Stomach (tissue), 9 donors: ENCODE measurements around the gene KYNU. TPM values are rescaled to one million over a fixed set of nuclear protein-coding genes. Genes with fewer than 3 reads are reported as not detected.
A peak's percentile ranks its signal among the peaks of the same experiment; 100 is the strongest.
"Not testable (repeated sequence)": the region's sequence is repeated elsewhere in the genome, so short reads cannot be mapped to it uniquely, and the experiment has no call there.

Source experiments
- DNase-seq, 2 donors: peaks; one replicate each; pipeline versions ENCODE4 v3.0.0 to v3.0.0-alpha.2; 2013 to 2019
- H3K27ac ChIP-seq, 5 donors: fragments of 200-600 bp in 4 of 5; sonication (generic) in 4 of 5; one replicate each; pipeline ENCODE4 v1.5.1; 2013 to 2019; ENCODE audit warnings: mild to moderate bottlenecking in 1 of 5, moderate library complexity in 1 of 5
- H3K27me3 ChIP-seq, 3 donors: fragments of 200-600 bp; sonication (generic); one replicate each; pipeline ENCODE4 v1.5.1; 2017 to 2019; ENCODE audit warnings: mixed run types in 1 of 3
- H3K36me3 ChIP-seq, 4 donors: fragments of 200-600 bp; sonication (generic); 1 replicate in 3 of 4; 2 replicates in 1 of 4; pipeline ENCODE4 v1.5.1; 2016 to 2019
- H3K4me1 ChIP-seq, 4 donors: fragments of 200-600 bp; sonication (generic); one replicate each; pipeline ENCODE4 v1.5.1; 2016 to 2019
- H3K4me3 ChIP-seq, 4 donors: fragments of 200-600 bp; sonication (generic) in 3 of 4; one replicate each; pipeline ENCODE4 v1.5.1; 2016 to 2019; ENCODE audit warnings: mild to moderate bottlenecking in 1 of 4
- H3K9me3 ChIP-seq, 4 donors: fragments of 200-600 bp; sonication (generic); one replicate each; pipeline ENCODE4 v1.5.1; 2016 to 2019
- CTCF ChIP-seq, 7 experiments: fragments of 450-650 bp in 4 of 7; fragments of 200-600 bp in 3 of 7; sonication (generic) in 3 of 7; IDR thresholded peaks; one replicate each; pipeline ENCODE4 v1.5.1; 2016 to 2019; ENCODE audit warnings: antibody characterized with exemption in 7 of 7, control low read depth in 2 of 7, mild to moderate bottlenecking in 1 of 7
- EP300 ChIP-seq: sonication (generic); formaldehyde crosslinking; IDR thresholded peaks from one replicate; pipeline ENCODE4 v1.6.1; 2017; ENCODE audit warnings: antibody characterized with exemption
- POLR2A ChIP-seq, 4 donors: fragments of 450-650 bp; IDR thresholded peaks; one replicate each; pipeline ENCODE4 v1.6.1; 2016; ENCODE audit warnings: antibody characterized with exemption in 4 of 4, control low read depth in 2 of 4, mild to moderate bottlenecking in 1 of 4, moderate library complexity in 1 of 4
- POLR2AphosphoS5 ChIP-seq, 3 donors: sonication (generic); formaldehyde crosslinking; IDR thresholded peaks; one replicate each; pipeline ENCODE4 v1.6.1; 2016; ENCODE audit warnings: antibody characterized with exemption in 3 of 3
- WGBS, 5 donors: extraction: QIAGEN DNeasy Blood & Tissue Kit in 3 of 5; methylation state at CpG; one replicate each; pipeline versions ENCODE4 v1.1.5 to v1.1.7; 2013 to 2018; 5-methylcytosine and 5-hydroxymethylcytosine counted together
- intact Hi-C: fragments of 100-400 bp; cut with DNase I; formaldehyde crosslinking; loops from one replicate; pipeline ENCODE4 v1.15.1; 2023; ENCODE audit warnings: low total_unique reads
- polyA plus RNA-seq, 3 donors: library from polyadenylated mRNA; stranded (reverse); fragments of 200-250 nt; gene quantifications; one replicate each; pipeline ENCODE4 v1.2.3, GENCODE V29; 2013
- total RNA-seq, 5 donors: library from RNA; depleted of rRNA; stranded (reverse); fragments of >200 nt; gene quantifications; one replicate each; pipeline versions ENCODE4 v1.1.0 to v1.2.3, GENCODE V29; 2014 to 2016
- donor health status: healthy with polysubstance abuse.
- donor health status: Bipolar disorder and iron deficiency.
- donor health status: healthy.

KYNU gene
- total and polyA plus RNA-seq, 8 donors: 2.1 to 39.4 (median 3.9) TPM; not detected in 1

- Histone ChIP-seq H3K27me3 (no peaks in the 10 kb centered on the region), H3K4me3 (no peak overlapping the region), H3K9me3 (no peaks in the 10 kb centered on the region), H3K36me3 (no peaks in the 10 kb centered on the region), H3K27ac (no peak overlapping the region), H3K4me1 (no peaks in the 10 kb centered on the region)
- no peak for DNase-seq
- whole genome bisulfite sequencing, 5 donors: 56 to 71% (median 65%) methylated on average over 3 of the region's 3 CpGs
- intact Hi-C loops: no loop called here
- TF ChIP-seq CTCF (IDR thresholded peaks at IDR 0.05) (no peak), EP300 (no peak), POLR2AphosphoS5 (IDR thresholded peaks at IDR 0.05) (no peak), POLR2A (IDR thresholded peaks at IDR 0.05) (no peak)
Measured at GRCh38 chr2:143068094-143068493, 190.6 kb downstream of the KYNU start.

GRCh38 chr2:143068509-143068908 lies 191.0 kb downstream of the KYNU start:
- Histone ChIP-seq H3K4me1 (no peaks in the 10 kb centered on the region), H3K27me3 (no peaks in the 10 kb centered on the region), H3K36me3 (no peaks in the 10 kb centered on the region), H3K27ac (no peak overlapping the region), H3K4me3 (no peak overlapping the region), H3K9me3 (no peaks in the 10 kb centered on the region)
- DNase-seq: peak in 1 of 2 donors; percentile 12
- intact Hi-C loops: no loop called here
- WGBS, 5 donors: 44 to 74% (median 62%) methylated on average over 3 of the region's 3 CpGs
- TF ChIP-seq CTCF (IDR thresholded peaks at IDR 0.05): no peak
- no peak for TF ChIP-seq POLR2A (IDR thresholded peaks at IDR 0.05)
- TF ChIP-seq POLR2AphosphoS5 (IDR thresholded peaks at IDR 0.05): no peak
- no peak for TF ChIP-seq EP300

GRCh38 chr2:143070704-143071103 lies 193.2 kb downstream of the KYNU start:
- Histone ChIP-seq H3K9me3 (peaks cover 0 to 4% (median 1%) of the 10 kb centered on the region in 4 donors), H3K27ac (peak overlapping the region in 2 of 5 donors; percentile 5 to 22), H3K4me3 (no peak overlapping the region), H3K36me3 (no peaks in the 10 kb centered on the region), H3K27me3 (no peaks in the 10 kb centered on the region), H3K4me1 (no peaks in the 10 kb centered on the region)
- intact Hi-C loops: no loop called here
- no peak for DNase-seq
- no peak for TF ChIP-seq POLR2A (IDR thresholded peaks at IDR 0.05)
- TF ChIP-seq CTCF (IDR thresholded peaks at IDR 0.05): no peak
- TF ChIP-seq POLR2AphosphoS5 (IDR thresholded peaks at IDR 0.05): no peak
- TF ChIP-seq EP300: no peak
- WGBS, 5 donors: 68 to 94% (median 74%) methylated on average over 1 of the region's 1 CpG

- Histone ChIP-seq H3K9me3 (peaks cover 0 to 11% (median 6%) of the 10 kb centered on the region in 4 donors), H3K27me3 (no peaks in the 10 kb centered on the region), H3K4me3 (no peak overlapping the region), H3K36me3 (no peaks in the 10 kb centered on the region), H3K27ac (peak overlapping the region in 2 of 5 donors; percentile 5 to 22), H3K4me1 (no peaks in the 10 kb centered on the region)
- intact Hi-C loops: no loop called here
- TF ChIP-seq POLR2AphosphoS5 (IDR thresholded peaks at IDR 0.05) (no peak), EP300 (no peak), CTCF (IDR thresholded peaks at IDR 0.05) (no peak), POLR2A (IDR thresholded peaks at IDR 0.05) (no peak)
- no peak for DNase-seq
- WGBS, 5 donors: 71 to 77% (median 73%) methylated on average over 4 of the region's 4 CpGs
Measured at GRCh38 chr2:143071185-143071876, 193.9 kb downstream of the KYNU start.

GRCh38 chr2:143074913-143075312 lies 197.4 kb downstream of the KYNU start:
- intact Hi-C loops, H3K4me1 ChIP-seq, H3K27ac ChIP-seq, DNase-seq, H3K4me3 ChIP-seq, H3K27me3 ChIP-seq, H3K36me3 ChIP-seq: not testable (repeated sequence)
- WGBS, 5 donors: 81 to 95% (median 93%) methylated on average over 2 of the region's 2 CpGs
- peaks cover 0 to 11% (median 6%) of the 10 kb centered on the region in 4 donors for H3K9me3 ChIP-seq
